ENCODE data around the gene PTPRN.

PTPRN gene

GRCh38 chr2:219308142-219309101 lies 779 bp downstream of the PTPRN start:
- Histone ChIP-seq H3K4me3 (ENCODE audit: insufficient read depth, low read depth, low read length) (peak overlapping the region; percentile 39), H3K27ac (ENCODE audit: insufficient read depth, low read depth, low read length, poor library complexity, severe bottlenecking) (no peak overlapping the region)
- 1% methylated on average over 45 of the region's 45 CpGs for WGBS, 2 experiments

GRCh38 chr2:219306047-219306446 lies 3.2 kb downstream of the PTPRN start:
- Histone ChIP-seq H3K27ac (ENCODE audit: insufficient read depth, low read depth, low read length, poor library complexity, severe bottlenecking) (no peak overlapping the region), H3K4me3 (ENCODE audit: insufficient read depth, low read depth, low read length) (no peak overlapping the region), H3K36me3 (ENCODE audit: control insufficient read depth, insufficient read depth, low read length) (no peaks in the 10 kb centered on the region), H3K9me3 (ENCODE audit: control insufficient read depth, low read length) (no peaks in the 10 kb centered on the region), H3K27me3 (ENCODE audit: control insufficient read depth, insufficient read depth, low read length, poor library complexity, severe bottlenecking) (peaks cover 59% of the 10 kb centered on the region), H3K4me1 (ENCODE audit: control insufficient read depth, insufficient read depth, low read length) (peaks cover 9% of the 10 kb centered on the region)
- 83 to 93% methylated on average over 1 of the region's 1 CpG for whole genome bisulfite sequencing, 2 experiments

More at GRCh38 chr2:219308142-219309101, 779 bp downstream of the PTPRN start:
- Histone ChIP-seq H3K27me3 (ENCODE audit: control insufficient read depth, insufficient read depth, low read length, poor library complexity, severe bottlenecking) (peaks cover 59% of the 10 kb centered on the region), H3K9me3 (ENCODE audit: control insufficient read depth, low read length) (no peaks in the 10 kb centered on the region), H3K36me3 (ENCODE audit: control insufficient read depth, insufficient read depth, low read length) (no peaks in the 10 kb centered on the region), H3K4me1 (ENCODE audit: control insufficient read depth, insufficient read depth, low read length) (peaks cover 6% of the 10 kb centered on the region)

- Histone ChIP-seq H3K27ac (ENCODE audit: insufficient read depth, low read depth, low read length, poor library complexity, severe bottlenecking) (no peak overlapping the region), H3K36me3 (ENCODE audit: control insufficient read depth, insufficient read depth, low read length) (no peaks in the 10 kb centered on the region), H3K4me1 (ENCODE audit: control insufficient read depth, insufficient read depth, low read length) (peaks cover 26% of the 10 kb centered on the region), H3K27me3 (ENCODE audit: control insufficient read depth, insufficient read depth, low read length, poor library complexity, severe bottlenecking) (peaks cover 46% of the 10 kb centered on the region), H3K4me3 (ENCODE audit: insufficient read depth, low read depth, low read length) (no peak overlapping the region), H3K9me3 (ENCODE audit: control insufficient read depth, low read length) (no peaks in the 10 kb centered on the region)
- 70 to 87% methylated on average over 1 to 2 of the region's 2 CpGs for WGBS, 2 experiments
These were observed 5.0 kb downstream of the PTPRN start for GRCh38 chr2:219304223-219304622.

- Histone ChIP-seq H3K4me1 (ENCODE audit: control insufficient read depth, insufficient read depth, low read length) (peaks cover 25% of the 10 kb centered on the region), H3K27me3 (ENCODE audit: control insufficient read depth, insufficient read depth, low read length, poor library complexity, severe bottlenecking) (peaks cover 29% of the 10 kb centered on the region), H3K9me3 (ENCODE audit: control insufficient read depth, low read length) (no peaks in the 10 kb centered on the region), H3K27ac (ENCODE audit: insufficient read depth, low read depth, low read length, poor library complexity, severe bottlenecking) (no peak overlapping the region), H3K4me3 (ENCODE audit: insufficient read depth, low read depth, low read length) (no peak overlapping the region), H3K36me3 (ENCODE audit: control insufficient read depth, insufficient read depth, low read length) (no peaks in the 10 kb centered on the region)
- 86 to 88% methylated on average over 11 of the region's 11 CpGs for WGBS, 2 experiments
These were observed 6.7 kb downstream of the PTPRN start for GRCh38 chr2:219302412-219302968.

- H3K4me1 ChIP-seq (ENCODE audit: control insufficient read depth, insufficient read depth, low read length) = peaks cover 25% of the 10 kb centered on the region
- peaks cover 18% of the 10 kb centered on the region for H3K27me3 ChIP-seq (ENCODE audit: control insufficient read depth, insufficient read depth, low read length, poor library complexity, severe bottlenecking)
- H3K4me3 ChIP-seq (ENCODE audit: insufficient read depth, low read depth, low read length) = peak overlapping the region; percentile 1
- WGBS, 2 experiments = 64 to 65% methylated on average over 5 of the region's 5 CpGs
- H3K9me3 ChIP-seq (ENCODE audit: control insufficient read depth, low read length) = no peaks in the 10 kb centered on the region
- no peaks in the 10 kb centered on the region for H3K36me3 ChIP-seq (ENCODE audit: control insufficient read depth, insufficient read depth, low read length)
- no peak overlapping the region for H3K27ac ChIP-seq (ENCODE audit: insufficient read depth, low read depth, low read length, poor library complexity, severe bottlenecking)
These were observed 9.2 kb downstream of the PTPRN start for GRCh38 chr2:219300022-219300421.

GRCh38 chr2:219299372-219299760 lies 9.8 kb downstream of the PTPRN start:
- Histone ChIP-seq H3K36me3 (ENCODE audit: control insufficient read depth, insufficient read depth, low read length) (no peaks in the 10 kb centered on the region), H3K4me3 (ENCODE audit: insufficient read depth, low read depth, low read length) (no peak overlapping the region), H3K27ac (ENCODE audit: insufficient read depth, low read depth, low read length, poor library complexity, severe bottlenecking) (no peak overlapping the region), H3K9me3 (ENCODE audit: control insufficient read depth, low read length) (no peaks in the 10 kb centered on the region), H3K27me3 (ENCODE audit: control insufficient read depth, insufficient read depth, low read length, poor library complexity, severe bottlenecking) (peaks cover 14% of the 10 kb centered on the region), H3K4me1 (ENCODE audit: control insufficient read depth, insufficient read depth, low read length) (peaks cover 25% of the 10 kb centered on the region)
- 90 to 93% methylated on average over 6 of the region's 6 CpGs for WGBS, 2 experiments

GRCh38 chr2:219298759-219299371 lies 10.3 kb downstream of the PTPRN start:
- Histone ChIP-seq H3K4me3 (ENCODE audit: insufficient read depth, low read depth, low read length) (no peak overlapping the region), H3K27ac (ENCODE audit: insufficient read depth, low read depth, low read length, poor library complexity, severe bottlenecking) (no peak overlapping the region), H3K9me3 (ENCODE audit: control insufficient read depth, low read length) (no peaks in the 10 kb centered on the region), H3K4me1 (ENCODE audit: control insufficient read depth, insufficient read depth, low read length) (peaks cover 30% of the 10 kb centered on the region), H3K27me3 (ENCODE audit: control insufficient read depth, insufficient read depth, low read length, poor library complexity, severe bottlenecking) (peaks cover 18% of the 10 kb centered on the region), H3K36me3 (ENCODE audit: control insufficient read depth, insufficient read depth, low read length) (no peaks in the 10 kb centered on the region)
- 33 to 36% methylated on average over 15 of the region's 15 CpGs for WGBS, 2 experiments

- H3K4me3 ChIP-seq (ENCODE audit: insufficient read depth, low read depth, low read length) = no peak overlapping the region
- 90% methylated on average over 14 of the region's 14 CpGs for WGBS, 2 experiments
- H3K9me3 ChIP-seq (ENCODE audit: control insufficient read depth, low read length) = no peaks in the 10 kb centered on the region
- no peak overlapping the region for H3K27ac ChIP-seq (ENCODE audit: insufficient read depth, low read depth, low read length, poor library complexity, severe bottlenecking)
- peaks cover 31% of the 10 kb centered on the region for H3K4me1 ChIP-seq (ENCODE audit: control insufficient read depth, insufficient read depth, low read length)
- no peaks in the 10 kb centered on the region for H3K36me3 ChIP-seq (ENCODE audit: control insufficient read depth, insufficient read depth, low read length)
- peaks cover 22% of the 10 kb centered on the region for H3K27me3 ChIP-seq (ENCODE audit: control insufficient read depth, insufficient read depth, low read length, poor library complexity, severe bottlenecking)
These were observed 11.3 kb downstream of the PTPRN start for GRCh38 chr2:219297766-219298456.

GRCh38 chr2:219296631-219297391 lies 12.4 kb downstream of the PTPRN start:
- peaks cover 31% of the 10 kb centered on the region for H3K4me1 ChIP-seq (ENCODE audit: control insufficient read depth, insufficient read depth, low read length)
- no peak overlapping the region for H3K4me3 ChIP-seq (ENCODE audit: insufficient read depth, low read depth, low read length)
- H3K27me3 ChIP-seq (ENCODE audit: control insufficient read depth, insufficient read depth, low read length, poor library complexity, severe bottlenecking) = peaks cover 22% of the 10 kb centered on the region
- 92% methylated on average over 25 of the region's 25 CpGs for WGBS, 2 experiments
- no peaks in the 10 kb centered on the region for H3K36me3 ChIP-seq (ENCODE audit: control insufficient read depth, insufficient read depth, low read length)
- H3K9me3 ChIP-seq (ENCODE audit: control insufficient read depth, low read length) = no peaks in the 10 kb centered on the region
- no peak overlapping the region for H3K27ac ChIP-seq (ENCODE audit: insufficient read depth, low read depth, low read length, poor library complexity, severe bottlenecking)
